ENCODE data around the gene B4GALT2. TPM values are rescaled to one million over a fixed set of nuclear protein-coding genes. Genes with fewer than 3 reads are reported as not detected.
A peak's percentile ranks its signal among the peaks of the same experiment; 100 is the strongest.

Gene B4GALT2
- total and polyA plus RNA-seq, 9 of the 15 experiments (the other 6 are each of a cell fraction or from before 2014, with no cell fraction given): 1.3 to 86.8 (median 43.8) TPM

- TF ChIP-seq E2F6 (IDR thresholded peaks at IDR 0.05; ENCODE audit: borderline replicate concordance in 1 of 2, extremely low read depth in 1 of 2, insufficient read depth in 1 of 2, insufficient read length in 1 of 2, low read depth in 1 of 2, low read length in 1 of 2, poor library complexity in 1 of 2, severe bottlenecking in 1 of 2) (no peak), CREM (IDR thresholded peaks at IDR 0.05; ENCODE audit: low read depth) (peak; percentile 59; the same call in 1 of the 2 replicates), FOXK2 (conservative IDR thresholded peaks at IDR 0.05 in 1 of 2, IDR thresholded peaks at IDR 0.05 in 1 of 2; ENCODE audit: low read depth in 2 of 2) (peak; percentile 30 to 54), ZNF699 (CRISPR knock-in tag; IDR thresholded peaks at IDR 0.05; ENCODE audit: insufficient replicate concordance) (no peak), RAD21 (CRISPR knock-in tag; conservative IDR thresholded peaks at IDR 0.05 in 1 of 2, IDR thresholded peaks at IDR 0.05 in 1 of 2) (peak; percentile 87 to 96), POLR2AphosphoS5 (IDR thresholded peaks at IDR 0.05; ENCODE audit: control insufficient read depth, insufficient read depth, low read depth, low read length) (peak; percentile 70; the same call in 1 of the 2 replicates), NCOA1 (IDR thresholded peaks at IDR 0.05; ENCODE audit: low read depth) (0 out of 2 replicates have a peak, but pooled peaks have one; percentile 21), SRF (CRISPR knock-in tag; IDR thresholded peaks at IDR 0.05) (peak in 1 of 2 experiments; percentile 86; a peak in 1 of 4 replicates), DEAF1 (CRISPR knock-in tag; IDR thresholded peaks at IDR 0.05) (peak; percentile 77), STAT5A (IDR thresholded peaks at IDR 0.05; ENCODE audit: borderline replicate concordance, low read length) (peak; percentile 50; the same call in 1 of the 2 replicates), MAFK (IDR thresholded peaks at IDR 0.05; ENCODE audit: low read length) (peak; percentile 62), TBL1XR1 (IDR thresholded peaks at IDR 0.05; ENCODE audit: low read length in 2 of 2) (peak; percentile 40 to 50; a peak in 2 of 4 replicates), GTF2A2 (tag; IDR thresholded peaks at IDR 0.05) (no peak), ZBTB49 (CRISPR knock-in tag; IDR thresholded peaks at IDR 0.05; ENCODE audit: borderline replicate concordance) (0 out of 2 replicates have a peak, but pooled peaks have one; percentile 8), FOXA3 (CRISPR knock-in tag; conservative IDR thresholded peaks at IDR 0.05 in 1 of 2, IDR thresholded peaks at IDR 0.05 in 1 of 2) (0 out of 4 replicates have a peak, but pooled peaks of 1 of the 2 experiments have one; percentile 72), MEIS2 (IDR thresholded peaks at IDR 0.05; ENCODE audit: partially characterized antibody) (peak; percentile 35), TRIM24 (IDR thresholded peaks at IDR 0.05) (0 out of 4 replicates have a peak, but pooled peaks of 1 of the 2 experiments have one; percentile 7), TEAD4 (IDR thresholded peaks at IDR 0.05; ENCODE audit: low read length) (peak; percentile 83), TEAD4 (CRISPR knock-in tag; IDR thresholded peaks at IDR 0.05; ENCODE audit: borderline replicate concordance) (peak; percentile 53; the same call in 1 of the 2 replicates)
- TF ChIP-seq, protein P1, sequence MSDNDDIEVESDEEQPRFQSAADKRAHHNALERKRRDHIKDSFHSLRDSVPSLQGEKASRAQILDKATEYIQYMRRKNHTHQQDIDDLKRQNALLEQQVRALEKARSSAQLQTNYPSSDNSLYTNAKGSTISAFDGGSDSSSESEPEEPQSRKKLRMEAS (CRISPR knock-in tag; IDR thresholded peaks at IDR 0.05): peak; percentile 61
Measured at GRCh38 chr1:44036409-44037139, 57.6 kb downstream of the B4GALT2 start (continued).

Measured in K562 (cell line).